H9 (cell line): ENCODE measurements around the gene DOCK9. TPM values are rescaled to one million over a fixed set of nuclear protein-coding genes. Genes with fewer than 3 reads are reported as not detected.

ENCODE experiments used
- DNase-seq: peaks from one replicate; pipeline ENCODE4 v3.0.0-alpha.2; 2017
- H2AFZ ChIP-seq: one replicate; pipeline ENCODE4 v1.6.1; 2013; ENCODE audit warnings: mild to moderate bottlenecking, low read length, control low read depth, moderate library complexity
- H2AK5ac ChIP-seq: 2 replicates; pipeline ENCODE4 v1.6.1; 2013; ENCODE audit warnings: low read length, control low read depth, mixed read lengths; ENCODE audit not compliant: insufficient read length
- H2BK120ac ChIP-seq: one replicate; pipeline ENCODE4 v1.6.1; 2013; ENCODE audit warnings: low read depth, mild to moderate bottlenecking, low read length, control low read depth, inconsistent platforms; ENCODE audit not compliant: poor library complexity, severe bottlenecking
- H2BK12ac ChIP-seq: 2 replicates; pipeline ENCODE4 v1.6.1; 2013; ENCODE audit warnings: low read length, control low read depth, mixed read lengths, low read depth; ENCODE audit not compliant: insufficient read length
- H2BK15ac ChIP-seq: 2 replicates; pipeline ENCODE4 v1.6.1; 2013; ENCODE audit warnings: low read depth, low read length, control low read depth
- H2BK20ac ChIP-seq: one replicate; pipeline ENCODE4 v1.6.1; 2013; ENCODE audit warnings: low read depth, mild to moderate bottlenecking, low read length, control low read depth, inconsistent platforms; ENCODE audit not compliant: poor library complexity, severe bottlenecking
- H2BK5ac ChIP-seq: 2 replicates; pipeline ENCODE4 v1.6.1; 2013; ENCODE audit warnings: low read length, control low read depth, mixed read lengths; ENCODE audit not compliant: insufficient read length
- H3K14ac ChIP-seq: 2 replicates; pipeline ENCODE4 v1.6.1; 2013; ENCODE audit warnings: low read length, control low read depth; ENCODE audit not compliant: insufficient read depth
- H3K18ac ChIP-seq: 2 replicates; pipeline ENCODE4 v1.6.1; 2013; ENCODE audit warnings: low read depth, mild to moderate bottlenecking, mixed read lengths, low read length, control low read depth; ENCODE audit not compliant: insufficient read length
- H3K23ac ChIP-seq: 2 replicates; pipeline ENCODE4 v1.6.1; 2013; ENCODE audit warnings: low read length, control low read depth, mixed read lengths, low read depth; ENCODE audit not compliant: insufficient read length
- H3K23me2 ChIP-seq: 2 replicates; pipeline ENCODE4 v1.6.1; 2013; ENCODE audit warnings: low read depth, mild to moderate bottlenecking, mixed read lengths, low read length, control low read depth; ENCODE audit not compliant: insufficient read length, poor library complexity, severe bottlenecking
- H3K27ac ChIP-seq: 2 replicates; pipeline ENCODE4 v1.5.1; 2013; ENCODE audit warnings: low read length, control low read depth, mixed read lengths, low read depth; ENCODE audit not compliant: insufficient read length
- H3K27me3 ChIP-seq: 2 replicates; pipeline ENCODE4 v1.6.1; 2013; ENCODE audit warnings: low read length, control low read depth, inconsistent platforms; ENCODE audit not compliant: insufficient read depth
- H3K4ac ChIP-seq: 2 replicates; pipeline ENCODE4 v1.6.1; 2013; ENCODE audit warnings: low read depth, mild to moderate bottlenecking, control low read depth, inconsistent platforms, low read length, moderate library complexity
- H3K4me1 ChIP-seq: 2 replicates; pipeline ENCODE4 v1.6.1; 2013; ENCODE audit warnings: low read length, control low read depth, inconsistent platforms; ENCODE audit not compliant: insufficient read depth
- H3K4me2 ChIP-seq: 2 replicates; pipeline ENCODE4 v1.6.1; 2013; ENCODE audit warnings: low read length, control low read depth, mixed read lengths; ENCODE audit not compliant: insufficient read length, insufficient read depth
- H3K56ac ChIP-seq: 2 replicates; pipeline ENCODE4 v1.6.1; 2013; ENCODE audit warnings: low read depth, mild to moderate bottlenecking, mixed read lengths, low read length, control low read depth; ENCODE audit not compliant: insufficient read length
- H3K79me1 ChIP-seq: 2 replicates; pipeline ENCODE4 v1.6.1; 2013; ENCODE audit warnings: low read depth, mild to moderate bottlenecking, moderate library complexity, low read length, control low read depth, inconsistent platforms; ENCODE audit not compliant: insufficient read depth, poor library complexity, severe bottlenecking
- H3K79me2 ChIP-seq: 2 replicates; pipeline ENCODE4 v1.6.1; 2013; ENCODE audit warnings: low read length, control low read depth, inconsistent platforms; ENCODE audit not compliant: insufficient read depth
- H3K9ac ChIP-seq: 2 replicates; pipeline ENCODE4 v1.6.1; 2013; ENCODE audit warnings: low read length, control low read depth, mixed read lengths; ENCODE audit not compliant: insufficient read length; ENCODE audit errors: extremely low read depth
- H3K9me3 ChIP-seq: one replicate; pipeline ENCODE4 v1.6.1; 2013; ENCODE audit warnings: low read depth, low read length, inconsistent platforms; ENCODE audit not compliant: control insufficient read depth
- H3T11ph ChIP-seq: one replicate; pipeline ENCODE4 v1.6.1; 2013; ENCODE audit warnings: mild to moderate bottlenecking, low read length, control low read depth, inconsistent platforms
- H4K20me1 ChIP-seq: one replicate; pipeline ENCODE4 v1.6.1; 2013; ENCODE audit not compliant: control insufficient read depth, insufficient read length, insufficient read depth
- H4K5ac ChIP-seq: 2 replicates; pipeline ENCODE4 v1.6.1; 2013; ENCODE audit warnings: low read depth, mild to moderate bottlenecking, mixed read lengths, low read length, control low read depth; ENCODE audit not compliant: insufficient read length
- H4K8ac ChIP-seq: replicated peaks from 2 replicates; pipeline ENCODE4 v1.6.1; 2013; ENCODE audit warnings: low read length, control low read depth, mixed read lengths, low read depth; ENCODE audit not compliant: insufficient read length
- H4K91ac ChIP-seq: 2 replicates; pipeline ENCODE4 v1.6.1; 2013; ENCODE audit warnings: low read depth, mild to moderate bottlenecking, moderate library complexity, mixed read lengths, low read length, control low read depth; ENCODE audit not compliant: insufficient read length
- H3K27ac Mint-ChIP-seq, 3 experiments: 2 replicates in 2 of 3; 3 replicates in 1 of 3; pipeline ENCODE4 v1.8.0; 2020 to 2021; ENCODE audit warnings: mixed read lengths in 3 of 3, mild to moderate bottlenecking in 1 of 3, moderate library complexity in 1 of 3
- H3K27me3 Mint-ChIP-seq: 2 replicates; pipeline ENCODE4 v1.8.0; 2021; ENCODE audit warnings: low read depth, mild to moderate bottlenecking, moderate library complexity, mixed read lengths
- H3K36me3 Mint-ChIP-seq, 3 experiments: 2 replicates in 2 of 3; 3 replicates in 1 of 3; pipeline ENCODE4 v1.8.0; 2020 to 2021; ENCODE audit warnings: low read depth in 3 of 3, mixed read lengths in 3 of 3; ENCODE audit not compliant: insufficient read depth in 1 of 3
- H3K4me1 Mint-ChIP-seq, 2 experiments: 2 replicates each; pipeline ENCODE4 v1.8.0; 2020; ENCODE audit warnings: mixed read lengths in 2 of 2
- H3K4me3 Mint-ChIP-seq, 2 experiments: 2 replicates in 1 of 2; 3 replicates in 1 of 2; pipeline ENCODE4 v1.8.0; 2020 to 2021; ENCODE audit warnings: mild to moderate bottlenecking in 2 of 2, mixed read lengths in 2 of 2, moderate library complexity in 1 of 2
- H3K9me3 Mint-ChIP-seq, 2 experiments: 2 replicates in 1 of 2; 3 replicates in 1 of 2; pipeline ENCODE4 v1.8.0; 2020; ENCODE audit warnings: mild to moderate bottlenecking in 2 of 2, mixed read lengths in 2 of 2, moderate library complexity in 1 of 2
- WGBS: extraction: QIAGEN DNeasy Blood & Tissue Kit; methylation state at CpG from one replicate; pipeline ENCODE4 v1.1.7; 2013; ENCODE audit warnings: missing lambda C conversion rate, low lambda C conversion rate, mixed read lengths; ENCODE audit not compliant: insufficient read length; ENCODE audit errors: extremely low coverage; 5-methylcytosine and 5-hydroxymethylcytosine counted together
- total RNA-seq: library from RNA; stranded (reverse); gene quantifications from 2 replicates; pipeline ENCODE4 v1.2.1, GENCODE V29; 2021
- TF ChIP-seq, protein P1 (sequence below): fragments of 200-600 bp; sonication (generic); conservative IDR thresholded peaks from 3 replicates; pipeline ENCODE4 v1.8.0; 2021; ENCODE audit warnings: antibody characterized with exemption, mild to moderate bottlenecking

Gene DOCK9
- total RNA-seq, 1 experiment from 2014 or later, result 23.0 TPM

- H3K18ac ChIP-seq, result no peak overlapping the region
- no peak overlapping the region for H3T11ph ChIP-seq
- Mint-ChIP-seq H3K9me3 (no peaks in the 10 kb centered on the region), H3K27me3 (no peaks in the 10 kb centered on the region; the same call in 1 of the 2 replicates), H3K4me1 (peaks cover 4 to 7% of the 10 kb centered on the region in 2 experiments; a peak in 1 of 4 replicates), H3K27ac (no peak overlapping the region), H3K4me3 (no peak overlapping the region), H3K36me3 (peaks cover 0 to 5% (median 5%) of the 10 kb centered on the region in 3 experiments; a peak in 3 of 7 replicates)
- no peak overlapping the region for H4K91ac ChIP-seq
- peaks cover 3% of the 10 kb centered on the region for H4K20me1 ChIP-seq
- WGBS, result no CpG with 5 or more reads among the region's 9 CpGs
- H3K4ac ChIP-seq, result no peak overlapping the region
- no peak overlapping the region for H2AFZ ChIP-seq
- no peak overlapping the region for H2BK5ac ChIP-seq
- no peak overlapping the region for H3K9ac ChIP-seq
- H3K79me2 ChIP-seq, result no peaks in the 10 kb centered on the region
- no peaks in the 10 kb centered on the region for H3K23me2 ChIP-seq
- no peaks in the 10 kb centered on the region for H3K79me1 ChIP-seq
- no peaks in the 10 kb centered on the region for H3K4me1 ChIP-seq
- no peak overlapping the region for H3K27ac ChIP-seq
- no peak overlapping the region for H2BK12ac ChIP-seq
- DNase-seq, result no peak
- H3K27me3 ChIP-seq, result no peaks in the 10 kb centered on the region
- no peak overlapping the region for H2BK120ac ChIP-seq
- H3K9me3 ChIP-seq, result no peaks in the 10 kb centered on the region
- H2BK20ac ChIP-seq, result no peak overlapping the region
- H3K23ac ChIP-seq, result no peak overlapping the region
- H4K5ac ChIP-seq, result no peak overlapping the region
- TF ChIP-seq, protein P1, sequence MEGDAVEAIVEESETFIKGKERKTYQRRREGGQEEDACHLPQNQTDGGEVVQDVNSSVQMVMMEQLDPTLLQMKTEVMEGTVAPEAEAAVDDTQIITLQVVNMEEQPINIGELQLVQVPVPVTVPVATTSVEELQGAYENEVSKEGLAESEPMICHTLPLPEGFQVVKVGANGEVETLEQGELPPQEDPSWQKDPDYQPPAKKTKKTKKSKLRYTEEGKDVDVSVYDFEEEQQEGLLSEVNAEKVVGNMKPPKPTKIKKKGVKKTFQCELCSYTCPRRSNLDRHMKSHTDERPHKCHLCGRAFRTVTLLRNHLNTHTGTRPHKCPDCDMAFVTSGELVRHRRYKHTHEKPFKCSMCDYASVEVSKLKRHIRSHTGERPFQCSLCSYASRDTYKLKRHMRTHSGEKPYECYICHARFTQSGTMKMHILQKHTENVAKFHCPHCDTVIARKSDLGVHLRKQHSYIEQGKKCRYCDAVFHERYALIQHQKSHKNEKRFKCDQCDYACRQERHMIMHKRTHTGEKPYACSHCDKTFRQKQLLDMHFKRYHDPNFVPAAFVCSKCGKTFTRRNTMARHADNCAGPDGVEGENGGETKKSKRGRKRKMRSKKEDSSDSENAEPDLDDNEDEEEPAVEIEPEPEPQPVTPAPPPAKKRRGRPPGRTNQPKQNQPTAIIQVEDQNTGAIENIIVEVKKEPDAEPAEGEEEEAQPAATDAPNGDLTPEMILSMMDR, result no peak
- H2BK15ac ChIP-seq, result no peak overlapping the region
- H4K8ac ChIP-seq, result no peak overlapping the region
- H3K14ac ChIP-seq, result no peak overlapping the region
- H3K56ac ChIP-seq, result no peak overlapping the region
- no peak overlapping the region for H3K4me2 ChIP-seq
- H2AK5ac ChIP-seq, result no peak overlapping the region
These were observed 185.5 kb downstream of the DOCK9 start for GRCh38 chr13:98792321-98792720.
